WTC11 (cell line): ENCODE results near the gene ZKSCAN1.

Source experiments
- ARID4B ChIP-seq: sonication (generic); formaldehyde crosslinking; IDR thresholded peaks from 2 replicates; pipeline ENCODE4 v1.8.0; 2023; ENCODE audit warnings: missing genetic modification reagents, mild to moderate bottlenecking, borderline replicate concordance
- ATF2 ChIP-seq: sonication (generic); formaldehyde crosslinking; IDR thresholded peaks from 2 replicates; pipeline ENCODE4 v1.8.1; 2022; ENCODE audit warnings: low read depth, missing genetic modification reagents, borderline replicate concordance
- ATF3 ChIP-seq: sonication (generic); formaldehyde crosslinking; conservative IDR thresholded peaks from 2 replicates; pipeline ENCODE4 v1.8.1; 2022; ENCODE audit warnings: mild to moderate bottlenecking, missing genetic modification reagents
- CDX4 ChIP-seq: fragments of 250-450 bp; sonication (Bioruptor Pico); IDR thresholded peaks from 2 replicates; pipeline ENCODE4 v1.9.0; 2021; ENCODE audit warnings: moderate library complexity, mild to moderate bottlenecking, inconsistent platforms, borderline replicate concordance
- CTCF ChIP-seq: fragments of 200-600 bp; IDR thresholded peaks from 2 replicates; pipeline ENCODE4 v1.8.0; 2022; ENCODE audit warnings: antibody characterized with exemption
- E2F4 ChIP-seq: sonication (generic); formaldehyde crosslinking; IDR thresholded peaks from 2 replicates; pipeline ENCODE4 v1.8.1; 2022; ENCODE audit warnings: low read depth, mild to moderate bottlenecking, moderate library complexity, missing genetic modification reagents, borderline replicate concordance
- FOXK1 ChIP-seq: sonication (generic); formaldehyde crosslinking; IDR thresholded peaks from 2 replicates; pipeline ENCODE4 v1.8.0; 2022; ENCODE audit warnings: mild to moderate bottlenecking, moderate library complexity, missing genetic modification reagents
- IRF2 ChIP-seq: sonication (generic); formaldehyde crosslinking; IDR thresholded peaks from 2 replicates; pipeline ENCODE4 v1.8.0; 2022; ENCODE audit warnings: low read depth, missing genetic modification reagents, borderline replicate concordance
- MAX ChIP-seq: sonication (generic); formaldehyde crosslinking; IDR thresholded peaks from 2 replicates; pipeline ENCODE4 v1.8.0; 2022; ENCODE audit warnings: mild to moderate bottlenecking, missing genetic modification reagents
- NFATC4 ChIP-seq: fragments of 250-450 bp; sonication (Bioruptor Pico); IDR thresholded peaks from 2 replicates; pipeline ENCODE4 v1.9.0; 2021; ENCODE audit warnings: mild to moderate bottlenecking
- PREB ChIP-seq: sonication (generic); formaldehyde crosslinking; IDR thresholded peaks from 2 replicates; pipeline ENCODE4 v1.8.1; 2022; ENCODE audit warnings: mild to moderate bottlenecking, missing genetic modification reagents, moderate library complexity, borderline replicate concordance
- RORB ChIP-seq: fragments of 250-450 bp; sonication (Bioruptor Pico); IDR thresholded peaks from 2 replicates; pipeline ENCODE4 v1.9.0; 2021; ENCODE audit warnings: mild to moderate bottlenecking
- USF1 ChIP-seq: sonication (generic); formaldehyde crosslinking; IDR thresholded peaks from 2 replicates; pipeline ENCODE4 v1.8.0; 2022; ENCODE audit warnings: mild to moderate bottlenecking, missing genetic modification reagents
- USF2 ChIP-seq: sonication (generic); formaldehyde crosslinking; IDR thresholded peaks from 2 replicates; pipeline ENCODE4 v1.8.1; 2023; ENCODE audit warnings: mild to moderate bottlenecking, missing genetic modification reagents, moderate library complexity

GRCh38 chr7:100011516-100011915 lies 3.9 kb upstream of the ZKSCAN1 start:
- TF ChIP-seq USF2 (CRISPR knock-in tag): no peak
- TF ChIP-seq PREB (CRISPR knock-in tag): no peak
- no peak for TF ChIP-seq ATF3
- TF ChIP-seq FOXK1 (CRISPR knock-in tag): no peak
- TF ChIP-seq NFATC4 (CRISPR knock-in tag): no peak
- TF ChIP-seq E2F4 (CRISPR knock-in tag): no peak
- no peak for TF ChIP-seq ATF2 (CRISPR knock-in tag)
- no peak for TF ChIP-seq RORB (CRISPR knock-in tag)
- no peak for TF ChIP-seq CTCF
- TF ChIP-seq MAX: no peak
- no peak for TF ChIP-seq CDX4 (CRISPR knock-in tag)
- TF ChIP-seq IRF2 (CRISPR knock-in tag): no peak
- TF ChIP-seq ARID4B (CRISPR knock-in tag): no peak
- no peak for TF ChIP-seq USF1 (CRISPR knock-in tag)
